ENCODE results near the gene ABCC6. TPM values are rescaled to one million over a fixed set of nuclear protein-coding genes. Genes with fewer than 3 reads are reported as not detected.
A peak's percentile ranks its signal among the peaks of the same experiment; 100 is the strongest.

The ABCC6 gene
- total RNA-seq, 6 experiments from 2014 or later, result 0.18 TPM; not detected in 5

GRCh38 chr16:16146380-16147315 lies 76.6 kb downstream of the ABCC6 start:
- H3K27ac Mint-ChIP-seq, result no peak overlapping the region
- no peak overlapping the region for H3K4me3 Mint-ChIP-seq
- no peak for DNase-seq
- no peaks in the 10 kb centered on the region for H3K9me3 Mint-ChIP-seq
- peaks cover 7% of the 10 kb centered on the region for H3K36me3 Mint-ChIP-seq (ENCODE audit: low read depth)
- TF ChIP-seq, protein P1, sequence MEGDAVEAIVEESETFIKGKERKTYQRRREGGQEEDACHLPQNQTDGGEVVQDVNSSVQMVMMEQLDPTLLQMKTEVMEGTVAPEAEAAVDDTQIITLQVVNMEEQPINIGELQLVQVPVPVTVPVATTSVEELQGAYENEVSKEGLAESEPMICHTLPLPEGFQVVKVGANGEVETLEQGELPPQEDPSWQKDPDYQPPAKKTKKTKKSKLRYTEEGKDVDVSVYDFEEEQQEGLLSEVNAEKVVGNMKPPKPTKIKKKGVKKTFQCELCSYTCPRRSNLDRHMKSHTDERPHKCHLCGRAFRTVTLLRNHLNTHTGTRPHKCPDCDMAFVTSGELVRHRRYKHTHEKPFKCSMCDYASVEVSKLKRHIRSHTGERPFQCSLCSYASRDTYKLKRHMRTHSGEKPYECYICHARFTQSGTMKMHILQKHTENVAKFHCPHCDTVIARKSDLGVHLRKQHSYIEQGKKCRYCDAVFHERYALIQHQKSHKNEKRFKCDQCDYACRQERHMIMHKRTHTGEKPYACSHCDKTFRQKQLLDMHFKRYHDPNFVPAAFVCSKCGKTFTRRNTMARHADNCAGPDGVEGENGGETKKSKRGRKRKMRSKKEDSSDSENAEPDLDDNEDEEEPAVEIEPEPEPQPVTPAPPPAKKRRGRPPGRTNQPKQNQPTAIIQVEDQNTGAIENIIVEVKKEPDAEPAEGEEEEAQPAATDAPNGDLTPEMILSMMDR (IDR thresholded peaks at IDR 0.05), result no peak
- peaks cover 2% of the 10 kb centered on the region; the same call in 1 of the 2 replicates for H3K27me3 Mint-ChIP-seq (ENCODE audit: insufficient read depth)
- peaks cover 9% of the 10 kb centered on the region for H3K4me1 Mint-ChIP-seq (ENCODE audit: low read depth)

GRCh38 chr16:16145286-16145685 lies 78.0 kb downstream of the ABCC6 start:
- TF ChIP-seq, protein P1 (IDR thresholded peaks at IDR 0.05), result no peak; the same call in 1 of the 2 replicates
- peaks cover 7% of the 10 kb centered on the region for H3K36me3 Mint-ChIP-seq (ENCODE audit: low read depth)
- no peak overlapping the region for H3K4me3 Mint-ChIP-seq
- H3K9me3 Mint-ChIP-seq, result no peaks in the 10 kb centered on the region
- H3K27me3 Mint-ChIP-seq (ENCODE audit: insufficient read depth), result peaks cover 5% of the 10 kb centered on the region; the same call in 1 of the 2 replicates
- no peak for DNase-seq
- no peak overlapping the region for H3K27ac Mint-ChIP-seq
- H3K4me1 Mint-ChIP-seq (ENCODE audit: low read depth), result peaks cover 9% of the 10 kb centered on the region

DNA sequence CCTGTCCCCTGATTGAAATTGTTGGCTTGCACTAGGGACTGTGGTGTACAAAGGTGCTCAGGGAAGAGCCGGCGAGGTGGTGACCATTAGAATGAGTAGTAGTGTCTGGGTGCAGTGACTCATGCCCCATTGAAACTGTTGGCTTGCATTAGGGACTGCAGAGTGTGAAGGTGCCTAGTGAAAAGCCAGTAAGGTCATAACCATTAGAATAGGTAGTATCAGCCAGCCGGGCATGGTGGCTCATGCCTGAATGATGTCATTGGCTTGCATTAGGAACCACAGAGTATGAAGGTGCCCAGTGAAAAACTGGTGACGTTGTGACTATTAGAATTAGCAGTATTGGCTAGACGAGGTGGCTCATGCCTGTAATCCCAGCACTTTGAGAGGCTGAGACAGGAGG lies 78.9 kb downstream of the ABCC6 start:
- Mint-ChIP-seq H3K27ac (peak overlapping the region; percentile 48), H3K36me3 (ENCODE audit: low read depth) (peaks cover 7% of the 10 kb centered on the region), H3K27me3 (ENCODE audit: insufficient read depth) (peaks cover 5% of the 10 kb centered on the region; the same call in 1 of the 2 replicates), H3K4me1 (ENCODE audit: low read depth) (peaks cover 9% of the 10 kb centered on the region), H3K9me3 (no peaks in the 10 kb centered on the region), H3K4me3 (no peak overlapping the region; the same call in 1 of the 2 replicates)
- DNase-seq, result peak; percentile 19
- TF ChIP-seq, protein P1 (IDR thresholded peaks at IDR 0.05), result no peak

GRCh38 chr16:16143931-16144330 lies 79.4 kb downstream of the ABCC6 start:
- Mint-ChIP-seq H3K9me3 (no peaks in the 10 kb centered on the region), H3K4me3 (no peak overlapping the region), H3K36me3 (ENCODE audit: low read depth) (peaks cover 7% of the 10 kb centered on the region), H3K27ac (no peak overlapping the region), H3K27me3 (ENCODE audit: insufficient read depth) (peaks cover 5% of the 10 kb centered on the region), H3K4me1 (ENCODE audit: low read depth) (peaks cover 9% of the 10 kb centered on the region)
- no peak for DNase-seq
- TF ChIP-seq, protein P1 (IDR thresholded peaks at IDR 0.05), result no peak

DNA sequence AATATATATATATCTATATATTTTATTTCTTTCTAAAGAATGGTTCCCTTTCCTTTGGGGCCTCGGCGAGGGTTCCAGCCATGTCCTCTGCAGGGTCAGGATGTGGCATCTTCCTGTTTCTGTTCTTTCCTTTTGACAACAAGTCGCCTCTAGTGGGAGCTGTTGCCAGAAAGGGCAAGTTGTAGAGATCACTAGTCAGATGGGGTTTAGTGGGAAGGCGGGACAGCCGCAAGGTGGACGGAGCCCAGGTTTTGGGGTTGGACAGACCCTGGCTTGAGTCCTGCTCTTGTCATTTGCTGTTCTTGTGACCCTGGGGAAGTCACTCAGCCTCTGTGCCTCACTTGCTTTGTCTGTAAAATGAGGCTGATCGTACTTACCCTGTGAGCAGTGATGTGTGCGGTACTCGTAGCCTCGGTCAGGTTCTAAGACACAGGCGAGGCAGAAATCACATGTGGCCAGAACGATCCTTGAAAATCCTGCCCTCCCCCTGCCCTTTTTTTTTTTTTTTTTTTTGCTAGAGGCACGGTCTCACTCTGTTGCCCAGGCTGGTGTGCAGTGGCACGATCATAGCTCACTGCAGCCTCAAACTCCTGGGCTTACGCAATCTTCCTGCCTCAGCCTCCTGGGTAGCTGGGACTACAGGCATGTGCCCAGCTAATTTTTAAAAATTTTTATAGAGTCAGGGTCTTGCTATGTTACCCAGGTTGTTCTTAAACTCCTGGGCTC lies 80.1 kb downstream of the ABCC6 start:
- Mint-ChIP-seq H3K27me3 (ENCODE audit: insufficient read depth) (peaks cover 7% of the 10 kb centered on the region), H3K4me1 (ENCODE audit: low read depth) (peaks cover 9% of the 10 kb centered on the region), H3K4me3 (no peak overlapping the region), H3K36me3 (ENCODE audit: low read depth) (peaks cover 7% of the 10 kb centered on the region), H3K9me3 (no peaks in the 10 kb centered on the region), H3K27ac (no peak overlapping the region)
- TF ChIP-seq, protein P1 (IDR thresholded peaks at IDR 0.05), result peak; percentile 66
- DNase-seq, result peak; percentile 11
